ENCODE data around the gene TEX14.

DNA sequence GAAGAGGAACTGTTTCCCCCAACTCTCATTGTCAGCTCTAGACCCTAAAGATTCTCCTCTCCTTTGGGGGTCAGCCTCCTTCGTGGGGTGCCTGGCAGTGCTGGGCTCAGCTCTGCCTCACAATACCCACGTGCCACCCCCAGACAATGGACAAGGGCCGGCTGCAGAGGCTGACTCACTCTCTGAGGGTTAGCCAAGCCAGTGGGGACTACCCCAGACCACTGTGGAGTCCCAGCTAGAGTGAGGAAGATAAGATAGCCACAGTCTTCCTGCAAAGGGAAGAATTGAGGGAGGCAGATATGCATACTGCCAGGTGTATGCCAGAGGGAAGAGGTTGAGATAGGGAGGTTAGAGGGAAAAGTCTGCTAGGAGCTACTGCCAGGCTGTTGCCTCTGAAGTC, 163.9 kb downstream of the TEX14 start:
- no peak for TF ChIP-seq POLR2A (IDR thresholded peaks at IDR 0.05)
- TF ChIP-seq, protein P1, sequence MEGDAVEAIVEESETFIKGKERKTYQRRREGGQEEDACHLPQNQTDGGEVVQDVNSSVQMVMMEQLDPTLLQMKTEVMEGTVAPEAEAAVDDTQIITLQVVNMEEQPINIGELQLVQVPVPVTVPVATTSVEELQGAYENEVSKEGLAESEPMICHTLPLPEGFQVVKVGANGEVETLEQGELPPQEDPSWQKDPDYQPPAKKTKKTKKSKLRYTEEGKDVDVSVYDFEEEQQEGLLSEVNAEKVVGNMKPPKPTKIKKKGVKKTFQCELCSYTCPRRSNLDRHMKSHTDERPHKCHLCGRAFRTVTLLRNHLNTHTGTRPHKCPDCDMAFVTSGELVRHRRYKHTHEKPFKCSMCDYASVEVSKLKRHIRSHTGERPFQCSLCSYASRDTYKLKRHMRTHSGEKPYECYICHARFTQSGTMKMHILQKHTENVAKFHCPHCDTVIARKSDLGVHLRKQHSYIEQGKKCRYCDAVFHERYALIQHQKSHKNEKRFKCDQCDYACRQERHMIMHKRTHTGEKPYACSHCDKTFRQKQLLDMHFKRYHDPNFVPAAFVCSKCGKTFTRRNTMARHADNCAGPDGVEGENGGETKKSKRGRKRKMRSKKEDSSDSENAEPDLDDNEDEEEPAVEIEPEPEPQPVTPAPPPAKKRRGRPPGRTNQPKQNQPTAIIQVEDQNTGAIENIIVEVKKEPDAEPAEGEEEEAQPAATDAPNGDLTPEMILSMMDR (IDR thresholded peaks at IDR 0.05) = no peak
- TF ChIP-seq EP300 (IDR thresholded peaks at IDR 0.05) = no peak
